ENCODE results near the gene G6PC1.
"Not testable (repeated sequence)": the region's sequence is repeated elsewhere in the genome, so short reads cannot be mapped to it uniquely, and the experiment has no call there.

Gene G6PC1

GRCh38 chr17:42856093-42856492, 44.5 kb upstream of the G6PC1 start:
- H2BK12ac ChIP-seq (ENCODE audit: low read length); H3K9me3 ChIP-seq (replicated peaks in 1 of 2; ENCODE audit: control insufficient read depth in 2 of 2, insufficient read depth in 1 of 2, low read depth in 1 of 2, low read length in 2 of 2); H2BK120ac ChIP-seq (ENCODE audit: low read depth, low read length); H2AFZ ChIP-seq (ENCODE audit: low read length); H3K4me1 ChIP-seq (ENCODE audit: control insufficient read depth in 2 of 2, insufficient read depth in 1 of 2, low read depth in 1 of 2, low read length in 2 of 2); H3K18ac ChIP-seq (ENCODE audit: low read length); H3K9ac ChIP-seq (ENCODE audit: low read depth, low read length, poor library complexity); DNase-seq (ENCODE audit: low spot score); H3K23ac ChIP-seq (ENCODE audit: low read depth, low read length, poor library complexity); H3K79me1 ChIP-seq (ENCODE audit: low read depth, low read length); H4K8ac ChIP-seq (ENCODE audit: low read depth, low read length); H2AK5ac ChIP-seq (ENCODE audit: low read depth, low read length); H3K27ac ChIP-seq (replicated peaks; ENCODE audit: low read length); H2BK15ac ChIP-seq (ENCODE audit: low read length); H4K91ac ChIP-seq (ENCODE audit: low read depth, low read length, poor library complexity); H3K36me3 ChIP-seq (replicated peaks in 1 of 2; ENCODE audit: control insufficient read depth in 2 of 2, insufficient read depth in 2 of 2, low read length in 2 of 2); H3K4me3 ChIP-seq (ENCODE audit: low read length in 2 of 2); H3K27me3 ChIP-seq (ENCODE audit: control insufficient read depth in 3 of 3, insufficient read depth in 3 of 3, low read depth in 1 of 3, low read length in 3 of 3); H3K4me2 ChIP-seq (ENCODE audit: insufficient read depth, low read length, poor library complexity, severe bottlenecking); H3K4ac ChIP-seq (ENCODE audit: low read length); H3K14ac ChIP-seq (ENCODE audit: low read length); H2BK5ac ChIP-seq (ENCODE audit: low read length): not testable (repeated sequence)
- no CpG with 5 or more reads among the region's 8 CpGs for WGBS, 2 donors (ENCODE audit: extremely low coverage in 2 of 2, insufficient read length in 2 of 2, insufficient replicate concordance in 1 of 2)

DNA sequence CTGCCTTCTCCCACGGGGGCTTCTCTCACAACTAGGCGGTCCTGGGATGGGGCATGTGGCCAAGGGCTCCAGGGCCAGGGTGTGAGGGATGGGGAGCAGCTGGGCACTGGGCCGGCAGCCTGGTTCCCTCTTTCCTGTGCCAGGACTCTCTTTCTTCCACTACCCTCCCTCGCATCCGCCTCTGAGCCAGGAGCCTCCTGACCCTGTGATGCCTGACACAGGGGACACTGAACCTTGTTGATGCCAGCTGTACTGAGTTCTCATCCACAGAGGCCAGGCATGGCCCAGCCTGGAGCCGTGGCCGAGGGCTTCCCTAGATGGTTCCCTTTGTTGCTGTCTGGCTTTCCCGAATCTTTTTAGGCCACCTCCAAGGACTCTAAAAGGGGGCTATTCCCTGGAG, 44.1 kb upstream of the G6PC1 start:
- not testable (repeated sequence) for H2BK120ac ChIP-seq (ENCODE audit: low read depth, low read length); H3K14ac ChIP-seq (ENCODE audit: low read length); H3K4me1 ChIP-seq (ENCODE audit: control insufficient read depth in 2 of 2, insufficient read depth in 1 of 2, low read depth in 1 of 2, low read length in 2 of 2); H3K23ac ChIP-seq (ENCODE audit: low read depth, low read length, poor library complexity); H2AFZ ChIP-seq (ENCODE audit: low read length); H2BK5ac ChIP-seq (ENCODE audit: low read length); H3K27me3 ChIP-seq (ENCODE audit: control insufficient read depth in 3 of 3, insufficient read depth in 3 of 3, low read depth in 1 of 3, low read length in 3 of 3); H3K79me1 ChIP-seq (ENCODE audit: low read depth, low read length); H2AK5ac ChIP-seq (ENCODE audit: low read depth, low read length); H3K9ac ChIP-seq (ENCODE audit: low read depth, low read length, poor library complexity); DNase-seq (ENCODE audit: low spot score); H3K9me3 ChIP-seq (replicated peaks in 1 of 2; ENCODE audit: control insufficient read depth in 2 of 2, insufficient read depth in 1 of 2, low read depth in 1 of 2, low read length in 2 of 2); H3K18ac ChIP-seq (ENCODE audit: low read length); H3K4me3 ChIP-seq (ENCODE audit: low read length in 2 of 2); H3K4me2 ChIP-seq (ENCODE audit: insufficient read depth, low read length, poor library complexity, severe bottlenecking); H2BK15ac ChIP-seq (ENCODE audit: low read length); H3K36me3 ChIP-seq (replicated peaks in 1 of 2; ENCODE audit: control insufficient read depth in 2 of 2, insufficient read depth in 2 of 2, low read length in 2 of 2); H3K4ac ChIP-seq (ENCODE audit: low read length); H2BK12ac ChIP-seq (ENCODE audit: low read length); H4K91ac ChIP-seq (ENCODE audit: low read depth, low read length, poor library complexity); H3K27ac ChIP-seq (replicated peaks; ENCODE audit: low read length); H4K8ac ChIP-seq (ENCODE audit: low read depth, low read length)
- WGBS, 2 donors (ENCODE audit: extremely low coverage in 2 of 2, insufficient read length in 2 of 2, insufficient replicate concordance in 1 of 2) = no CpG with 5 or more reads among the region's 8 CpGs

DNA sequence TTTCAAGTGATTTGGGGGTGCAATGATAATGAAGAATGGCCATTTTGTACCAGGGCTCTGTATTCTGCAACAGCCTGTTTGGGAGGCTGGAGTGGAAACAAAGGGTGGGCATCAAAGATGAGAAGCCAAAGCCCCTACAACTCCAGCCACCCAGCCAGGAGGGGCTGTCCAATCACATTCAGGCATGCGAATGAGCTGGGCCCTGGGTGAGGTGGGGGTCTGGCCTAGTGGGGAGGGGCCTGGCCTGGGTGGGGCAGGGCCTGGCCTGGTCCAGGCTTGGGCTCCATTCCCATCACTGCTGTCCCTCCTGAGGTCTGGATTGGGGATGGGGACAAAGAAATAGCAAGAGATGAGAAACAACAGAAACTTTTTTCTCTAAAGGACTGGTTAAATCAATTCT, 43.2 kb upstream of the G6PC1 start:
- H3K79me1 ChIP-seq (ENCODE audit: low read depth, low read length) = no peaks in the 10 kb centered on the region
- WGBS, 2 donors (ENCODE audit: extremely low coverage in 2 of 2, insufficient read length in 2 of 2, insufficient replicate concordance in 1 of 2) = no CpG with 5 or more reads among the region's 1 CpG
- H2AFZ ChIP-seq (ENCODE audit: low read length) = no peak overlapping the region
- no peak overlapping the region for H3K9ac ChIP-seq (ENCODE audit: low read depth, low read length, poor library complexity)
- no peak overlapping the region for H3K18ac ChIP-seq (ENCODE audit: low read length)
- H2BK15ac ChIP-seq (ENCODE audit: low read length) = no peak overlapping the region
- H3K23ac ChIP-seq (ENCODE audit: low read depth, low read length, poor library complexity) = no peak overlapping the region
- no peak overlapping the region for H4K91ac ChIP-seq (ENCODE audit: low read depth, low read length, poor library complexity)
- H3K14ac ChIP-seq (ENCODE audit: low read length) = no peak overlapping the region
- no peaks in the 10 kb centered on the region for H3K36me3 ChIP-seq (replicated peaks in 1 of 2; ENCODE audit: control insufficient read depth in 2 of 2, insufficient read depth in 2 of 2, low read length in 2 of 2)
- no peak overlapping the region for H3K27ac ChIP-seq (replicated peaks; ENCODE audit: low read length)
- H3K4ac ChIP-seq (ENCODE audit: low read length) = no peak overlapping the region
- no peaks in the 10 kb centered on the region for H3K9me3 ChIP-seq (replicated peaks in 1 of 2; ENCODE audit: control insufficient read depth in 2 of 2, insufficient read depth in 1 of 2, low read depth in 1 of 2, low read length in 2 of 2)
- H4K8ac ChIP-seq (ENCODE audit: low read depth, low read length) = no peak overlapping the region
- no peak overlapping the region for H3K4me3 ChIP-seq (ENCODE audit: low read length in 2 of 2)
- no peak overlapping the region for H2BK120ac ChIP-seq (ENCODE audit: low read depth, low read length)
- no peak for DNase-seq (ENCODE audit: low spot score)
- H3K27me3 ChIP-seq (ENCODE audit: control insufficient read depth in 3 of 3, insufficient read depth in 3 of 3, low read depth in 1 of 3, low read length in 3 of 3) = no peaks in the 10 kb centered on the region
- peak overlapping the region; percentile 49 for H2AK5ac ChIP-seq (ENCODE audit: low read depth, low read length)
- peaks cover 0 to 3% of the 10 kb centered on the region in 2 donors for H3K4me1 ChIP-seq (ENCODE audit: control insufficient read depth in 2 of 2, insufficient read depth in 1 of 2, low read depth in 1 of 2, low read length in 2 of 2)
- H3K4me2 ChIP-seq (ENCODE audit: insufficient read depth, low read length, poor library complexity, severe bottlenecking) = no peak overlapping the region
- H2BK12ac ChIP-seq (ENCODE audit: low read length) = no peak overlapping the region
- H2BK5ac ChIP-seq (ENCODE audit: low read length) = no peak overlapping the region

- no peak overlapping the region for H3K4me3 ChIP-seq (ENCODE audit: low read length in 2 of 2)
- H2AFZ ChIP-seq (ENCODE audit: low read length) = no peak overlapping the region
- no peak overlapping the region for H4K8ac ChIP-seq (ENCODE audit: low read depth, low read length)
- WGBS, 2 donors (ENCODE audit: extremely low coverage in 2 of 2, insufficient read length in 2 of 2, insufficient replicate concordance in 1 of 2) = no CpG with 5 or more reads among the region's 7 CpGs
- no peak for DNase-seq (ENCODE audit: low spot score)
- H2AK5ac ChIP-seq (ENCODE audit: low read depth, low read length) = no peak overlapping the region
- H2BK12ac ChIP-seq (ENCODE audit: low read length) = no peak overlapping the region
- H3K27ac ChIP-seq (replicated peaks; ENCODE audit: low read length) = no peak overlapping the region
- H3K9me3 ChIP-seq (replicated peaks in 1 of 2; ENCODE audit: control insufficient read depth in 2 of 2, insufficient read depth in 1 of 2, low read depth in 1 of 2, low read length in 2 of 2) = peaks cover 2 to 6% of the 10 kb centered on the region in 2 donors
- no peak overlapping the region for H4K91ac ChIP-seq (ENCODE audit: low read depth, low read length, poor library complexity)
- H3K27me3 ChIP-seq (ENCODE audit: control insufficient read depth in 3 of 3, insufficient read depth in 3 of 3, low read depth in 1 of 3, low read length in 3 of 3) = peaks cover 0 to 23% (median 0%) of the 10 kb centered on the region in 3 experiments
- no peak overlapping the region for H3K4ac ChIP-seq (ENCODE audit: low read length)
- H2BK5ac ChIP-seq (ENCODE audit: low read length) = no peak overlapping the region
- no peaks in the 10 kb centered on the region for H3K36me3 ChIP-seq (replicated peaks in 1 of 2; ENCODE audit: control insufficient read depth in 2 of 2, insufficient read depth in 2 of 2, low read length in 2 of 2)
- H3K9ac ChIP-seq (ENCODE audit: low read depth, low read length, poor library complexity) = peak overlapping the region; percentile 32
- no peaks in the 10 kb centered on the region for H3K79me1 ChIP-seq (ENCODE audit: low read depth, low read length)
- no peak overlapping the region for H3K4me2 ChIP-seq (ENCODE audit: insufficient read depth, low read length, poor library complexity, severe bottlenecking)
- H3K18ac ChIP-seq (ENCODE audit: low read length) = no peak overlapping the region
- no peak overlapping the region for H3K23ac ChIP-seq (ENCODE audit: low read depth, low read length, poor library complexity)
- no peak overlapping the region for H2BK15ac ChIP-seq (ENCODE audit: low read length)
- no peak overlapping the region for H2BK120ac ChIP-seq (ENCODE audit: low read depth, low read length)
- peaks cover 3 to 4% of the 10 kb centered on the region in 2 donors for H3K4me1 ChIP-seq (ENCODE audit: control insufficient read depth in 2 of 2, insufficient read depth in 1 of 2, low read depth in 1 of 2, low read length in 2 of 2)
- H3K14ac ChIP-seq (ENCODE audit: low read length) = no peak overlapping the region
Observed at GRCh38 chr17:42865638-42866094, 34.9 kb upstream of the G6PC1 start.
